OCI-LY1 (cell line): Measurements from ENCODE around the gene ERG28.

ENCODE experiments used
- H2AFZ ChIP-seq: fragments of 200-600 bp; sonication (generic), shearing (Covaris generic); 2 replicates; pipeline ENCODE4 v1.6.0; 2014; ENCODE audit warnings: antibody characterized with exemption, mild to moderate bottlenecking, low read length
- H3F3A ChIP-seq: fragments of 200-600 bp; sonication (generic), shearing (Covaris generic); 2 replicates; pipeline ENCODE4 v1.6.0; 2014; ENCODE audit warnings: mild to moderate bottlenecking, antibody characterized with exemption, low read length, moderate library complexity; ENCODE audit not compliant: insufficient read depth
- H3K27ac ChIP-seq: fragments of 200-600 bp; sonication (generic); 2 replicates; pipeline ENCODE4 v1.5.1; 2014; ENCODE audit warnings: low read length, mixed run types, mild to moderate bottlenecking, low read depth; ENCODE audit not compliant: poor library complexity, severe bottlenecking
- H3K27me3 ChIP-seq: fragments of 200-600 bp; sonication (generic); 2 replicates; pipeline ENCODE4 v1.6.0; 2014; ENCODE audit warnings: antibody characterized with exemption, mild to moderate bottlenecking, low read length, moderate library complexity; ENCODE audit not compliant: insufficient read depth
- H3K36me3 ChIP-seq: fragments of 200-600 bp; sonication (generic); 2 replicates; pipeline ENCODE4 v1.6.1; 2014; ENCODE audit warnings: mild to moderate bottlenecking, antibody characterized with exemption, low read length, moderate library complexity, mixed read lengths; ENCODE audit not compliant: insufficient read depth
- H3K4me1 ChIP-seq: fragments of 200-600 bp; sonication (generic); 2 replicates; pipeline ENCODE4 v1.5.1; 2014; ENCODE audit warnings: mild to moderate bottlenecking, low read length, moderate library complexity; ENCODE audit not compliant: insufficient read depth, severe bottlenecking
- H3K4me2 ChIP-seq: fragments of 200-600 bp; sonication (generic), shearing (Covaris generic); 2 replicates; pipeline ENCODE4 v1.6.1; 2014; ENCODE audit warnings: low read length
- H3K4me3 ChIP-seq: fragments of 200-600 bp; sonication (generic); 2 replicates; pipeline ENCODE4 v1.5.1; 2014; ENCODE audit warnings: low read length, low read depth, mild to moderate bottlenecking, mixed read lengths; ENCODE audit not compliant: poor library complexity, severe bottlenecking
- H3K79me2 ChIP-seq: fragments of 200-600 bp; shearing (Covaris generic); 2 replicates; pipeline ENCODE4 v1.6.1; 2016; ENCODE audit warnings: mixed run types, low read length, mixed read lengths; ENCODE audit not compliant: insufficient read depth
- H3K9ac ChIP-seq: fragments of 200-600 bp; sonication (generic), shearing (Covaris generic); 2 replicates; pipeline ENCODE4 v1.6.1; 2014; ENCODE audit warnings: mild to moderate bottlenecking, low read length, mixed read lengths
- H3K9me2 ChIP-seq: fragments of 200-600 bp; sonication (generic), shearing (Covaris generic); 2 replicates; pipeline ENCODE4 v1.6.1; 2014; ENCODE audit warnings: low read depth, mild to moderate bottlenecking, low read length, mixed read lengths
- H3K9me3 ChIP-seq: fragments of 200-600 bp; shearing (Covaris generic); 2 replicates; pipeline ENCODE4 v1.6.1; 2014; ENCODE audit warnings: low read length, mixed read lengths
- H4K20me1 ChIP-seq: fragments of 200-600 bp; sonication (generic), shearing (Covaris generic); 2 replicates; pipeline ENCODE4 v1.6.0; 2016; ENCODE audit warnings: mild to moderate bottlenecking, low read length; ENCODE audit not compliant: insufficient read depth
- EZH2 ChIP-seq: fragments of 200-600 bp; sonication (generic), shearing (Covaris generic); IDR thresholded peaks from 2 replicates; pipeline ENCODE4 v1.8.0; 2017; ENCODE audit warnings: borderline replicate concordance, mixed run types, mild to moderate bottlenecking, antibody characterized with exemption, low read length, moderate library complexity, mixed read lengths
- TF ChIP-seq, protein P1 (sequence below): fragments of 200-600 bp; sonication (generic), shearing (Covaris generic); IDR thresholded peaks from 2 replicates; pipeline ENCODE4 v1.5.1; 2017; ENCODE audit warnings: mild to moderate bottlenecking, antibody characterized with exemption, low read length, moderate library complexity, mixed read lengths

Gene ERG28

DNA sequence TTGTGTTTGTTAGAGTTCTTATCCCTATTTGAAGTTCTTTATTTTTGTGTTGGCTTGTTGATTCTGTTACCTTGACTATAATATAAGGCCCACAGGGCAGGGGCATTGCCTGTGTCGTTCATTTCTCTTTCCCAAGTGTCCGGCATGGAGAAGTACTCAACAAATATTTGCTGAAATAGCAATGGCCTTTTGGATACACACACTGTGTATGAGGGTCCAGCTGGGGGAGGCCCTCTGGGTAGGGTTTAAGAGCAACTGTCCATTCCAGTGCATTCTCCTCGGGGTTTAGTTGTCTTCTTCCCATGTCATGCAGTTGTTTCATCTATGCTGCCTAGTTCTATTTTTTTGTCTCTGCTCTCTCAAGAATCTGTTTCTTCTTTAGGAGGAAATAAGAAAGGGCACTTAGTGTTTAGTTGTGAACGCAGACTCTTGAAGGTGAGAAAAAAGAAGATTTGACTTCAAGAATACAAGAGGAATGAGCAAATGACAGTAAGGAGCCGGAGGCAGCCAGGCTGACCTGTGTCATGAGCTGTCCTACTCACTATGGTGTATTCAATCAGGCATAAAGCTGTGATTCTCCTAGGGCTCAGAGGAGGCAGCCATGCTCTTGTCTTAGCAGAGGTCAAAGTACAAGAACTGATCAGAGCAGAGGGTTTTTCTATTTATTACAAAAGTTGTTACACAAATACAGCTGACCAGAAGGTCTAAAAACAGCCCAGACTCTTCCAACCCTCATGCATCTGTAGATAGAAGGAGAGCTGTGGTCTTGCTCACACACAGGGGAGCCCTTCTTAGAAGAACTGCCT, 10.2 kb downstream of the ERG28 start:
- Histone ChIP-seq H3K27ac (no peak overlapping the region), H3K4me2 (no peak overlapping the region), H3K27me3 (no peaks in the 10 kb centered on the region), H3F3A (0 out of 2 replicates have a peak, but pooled peaks cover 4% of the 10 kb centered on the region), H3K4me3 (no peak overlapping the region), H3K9ac (no peak overlapping the region), H3K9me3 (no peaks in the 10 kb centered on the region), H4K20me1 (no peaks in the 10 kb centered on the region), H3K79me2 (no peaks in the 10 kb centered on the region), H2AFZ (no peak overlapping the region), H3K9me2 (no peaks in the 10 kb centered on the region), H3K36me3 (peaks cover 68% of the 10 kb centered on the region), H3K4me1 (no peaks in the 10 kb centered on the region)
- TF ChIP-seq, protein P1, sequence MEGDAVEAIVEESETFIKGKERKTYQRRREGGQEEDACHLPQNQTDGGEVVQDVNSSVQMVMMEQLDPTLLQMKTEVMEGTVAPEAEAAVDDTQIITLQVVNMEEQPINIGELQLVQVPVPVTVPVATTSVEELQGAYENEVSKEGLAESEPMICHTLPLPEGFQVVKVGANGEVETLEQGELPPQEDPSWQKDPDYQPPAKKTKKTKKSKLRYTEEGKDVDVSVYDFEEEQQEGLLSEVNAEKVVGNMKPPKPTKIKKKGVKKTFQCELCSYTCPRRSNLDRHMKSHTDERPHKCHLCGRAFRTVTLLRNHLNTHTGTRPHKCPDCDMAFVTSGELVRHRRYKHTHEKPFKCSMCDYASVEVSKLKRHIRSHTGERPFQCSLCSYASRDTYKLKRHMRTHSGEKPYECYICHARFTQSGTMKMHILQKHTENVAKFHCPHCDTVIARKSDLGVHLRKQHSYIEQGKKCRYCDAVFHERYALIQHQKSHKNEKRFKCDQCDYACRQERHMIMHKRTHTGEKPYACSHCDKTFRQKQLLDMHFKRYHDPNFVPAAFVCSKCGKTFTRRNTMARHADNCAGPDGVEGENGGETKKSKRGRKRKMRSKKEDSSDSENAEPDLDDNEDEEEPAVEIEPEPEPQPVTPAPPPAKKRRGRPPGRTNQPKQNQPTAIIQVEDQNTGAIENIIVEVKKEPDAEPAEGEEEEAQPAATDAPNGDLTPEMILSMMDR, result no peak
- TF ChIP-seq EZH2, result no peak

DNA sequence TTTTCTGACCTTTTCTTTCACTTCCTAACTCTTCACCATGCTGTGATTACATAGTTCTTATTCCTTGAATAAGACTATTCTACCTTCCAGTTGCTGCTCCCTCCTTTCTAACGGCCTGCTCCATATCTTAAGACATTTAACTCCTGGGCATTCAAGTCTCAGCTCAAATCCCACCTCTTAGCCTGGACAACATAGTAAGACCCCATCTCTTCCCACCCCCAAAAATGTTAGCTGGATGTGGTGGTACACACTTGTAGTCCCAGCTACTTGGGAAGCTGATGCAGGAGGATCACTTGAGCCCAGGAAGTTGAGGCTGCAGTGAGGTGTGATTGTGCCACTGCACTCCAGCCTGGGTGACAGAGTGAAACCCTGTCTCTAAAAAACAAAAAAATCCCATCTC, 10.9 kb downstream of the ERG28 start:
- H3K4me3 ChIP-seq, result no peak overlapping the region
- no peak overlapping the region for H2AFZ ChIP-seq
- H3K36me3 ChIP-seq, result peaks cover 61% of the 10 kb centered on the region
- H3K27ac ChIP-seq, result no peak overlapping the region
- no peaks in the 10 kb centered on the region for H3K9me2 ChIP-seq
- H3K79me2 ChIP-seq, result no peaks in the 10 kb centered on the region
- no peak overlapping the region for H3K9ac ChIP-seq
- no peaks in the 10 kb centered on the region for H3K27me3 ChIP-seq
- H3K4me2 ChIP-seq, result no peak overlapping the region
- TF ChIP-seq, protein P1, result no peak
- no peak for TF ChIP-seq EZH2
- no peaks in the 10 kb centered on the region for H4K20me1 ChIP-seq
- H3K4me1 ChIP-seq, result no peaks in the 10 kb centered on the region
- H3K9me3 ChIP-seq, result no peaks in the 10 kb centered on the region
- H3F3A ChIP-seq, result 0 out of 2 replicates have a peak, but pooled peaks cover 1% of the 10 kb centered on the region

DNA sequence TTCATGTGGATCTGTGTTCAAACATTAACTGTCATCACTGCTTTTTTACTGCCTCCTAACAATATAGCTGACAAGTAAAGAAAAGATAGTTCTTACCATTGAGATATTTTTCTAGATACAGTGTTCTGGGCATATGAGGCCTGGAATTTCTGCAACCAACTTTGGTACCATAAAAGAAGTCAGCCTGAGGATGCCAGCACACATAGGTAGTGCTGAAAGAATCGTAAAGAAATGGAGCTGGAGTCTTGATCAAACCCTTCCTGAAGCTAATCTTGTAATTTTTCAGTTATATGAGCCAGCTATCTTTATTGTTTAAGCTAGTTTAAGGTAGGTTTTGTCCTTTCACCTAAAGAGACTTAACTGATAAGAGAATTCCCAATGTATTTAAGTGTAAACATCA, 11.3 kb downstream of the ERG28 start:
- H3K4me3 ChIP-seq, result no peak overlapping the region
- no peaks in the 10 kb centered on the region for H3K4me1 ChIP-seq
- no peaks in the 10 kb centered on the region for H3K9me2 ChIP-seq
- no peaks in the 10 kb centered on the region for H3F3A ChIP-seq
- H3K9me3 ChIP-seq, result no peaks in the 10 kb centered on the region
- TF ChIP-seq, protein P1, result no peak
- no peak for TF ChIP-seq EZH2
- H3K27me3 ChIP-seq, result no peaks in the 10 kb centered on the region
- H2AFZ ChIP-seq, result no peak overlapping the region
- H3K27ac ChIP-seq, result no peak overlapping the region
- H3K4me2 ChIP-seq, result no peak overlapping the region
- H4K20me1 ChIP-seq, result no peaks in the 10 kb centered on the region
- H3K36me3 ChIP-seq, result peaks cover 56% of the 10 kb centered on the region
- no peak overlapping the region for H3K9ac ChIP-seq
- no peaks in the 10 kb centered on the region for H3K79me2 ChIP-seq
